ENCODE measurements around the gene ZNG1F.
"Not testable (repeated sequence)": the region's sequence is repeated elsewhere in the genome, so short reads cannot be mapped to it uniquely, and the experiment has no call there.

DNA sequence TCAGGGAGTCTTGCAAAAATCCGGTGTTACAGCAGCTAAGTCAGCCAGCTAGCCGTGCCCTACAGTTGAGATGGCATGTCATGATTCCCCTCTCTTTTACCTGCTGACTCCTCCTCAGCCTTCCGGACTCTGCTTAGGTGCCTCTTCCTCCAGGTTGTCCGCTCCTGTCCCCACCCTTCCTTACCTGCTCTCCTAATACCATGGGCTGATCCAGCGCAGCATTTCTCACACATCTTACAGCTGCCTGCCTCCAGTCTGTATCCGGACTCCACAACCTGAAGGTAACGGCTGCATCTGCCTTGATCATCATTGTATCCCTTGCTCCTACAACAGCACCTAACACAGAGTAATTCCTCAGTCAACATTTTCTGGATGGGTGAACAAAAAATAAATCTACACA is 69.8 kb downstream of the ZNG1F start:
- TF ChIP-seq, protein P1, sequence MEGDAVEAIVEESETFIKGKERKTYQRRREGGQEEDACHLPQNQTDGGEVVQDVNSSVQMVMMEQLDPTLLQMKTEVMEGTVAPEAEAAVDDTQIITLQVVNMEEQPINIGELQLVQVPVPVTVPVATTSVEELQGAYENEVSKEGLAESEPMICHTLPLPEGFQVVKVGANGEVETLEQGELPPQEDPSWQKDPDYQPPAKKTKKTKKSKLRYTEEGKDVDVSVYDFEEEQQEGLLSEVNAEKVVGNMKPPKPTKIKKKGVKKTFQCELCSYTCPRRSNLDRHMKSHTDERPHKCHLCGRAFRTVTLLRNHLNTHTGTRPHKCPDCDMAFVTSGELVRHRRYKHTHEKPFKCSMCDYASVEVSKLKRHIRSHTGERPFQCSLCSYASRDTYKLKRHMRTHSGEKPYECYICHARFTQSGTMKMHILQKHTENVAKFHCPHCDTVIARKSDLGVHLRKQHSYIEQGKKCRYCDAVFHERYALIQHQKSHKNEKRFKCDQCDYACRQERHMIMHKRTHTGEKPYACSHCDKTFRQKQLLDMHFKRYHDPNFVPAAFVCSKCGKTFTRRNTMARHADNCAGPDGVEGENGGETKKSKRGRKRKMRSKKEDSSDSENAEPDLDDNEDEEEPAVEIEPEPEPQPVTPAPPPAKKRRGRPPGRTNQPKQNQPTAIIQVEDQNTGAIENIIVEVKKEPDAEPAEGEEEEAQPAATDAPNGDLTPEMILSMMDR (conservative IDR thresholded peaks at IDR 0.05; ENCODE audit: low read depth, low read length), result not testable (repeated sequence)
- not testable (repeated sequence) for TF ChIP-seq BHLHE40 (IDR thresholded peaks at IDR 0.05; ENCODE audit: low read depth, low read length); SMC3 (IDR thresholded peaks at IDR 0.05; ENCODE audit: low read depth, low read length); POLR2A (IDR thresholded peaks at IDR 0.05; ENCODE audit: low read depth, low read length); RAD21 (IDR thresholded peaks at IDR 0.05; ENCODE audit: low read length); RFX5 (IDR thresholded peaks at IDR 0.05; ENCODE audit: low read depth, low read length)
- TF ChIP-seq, protein P2, sequence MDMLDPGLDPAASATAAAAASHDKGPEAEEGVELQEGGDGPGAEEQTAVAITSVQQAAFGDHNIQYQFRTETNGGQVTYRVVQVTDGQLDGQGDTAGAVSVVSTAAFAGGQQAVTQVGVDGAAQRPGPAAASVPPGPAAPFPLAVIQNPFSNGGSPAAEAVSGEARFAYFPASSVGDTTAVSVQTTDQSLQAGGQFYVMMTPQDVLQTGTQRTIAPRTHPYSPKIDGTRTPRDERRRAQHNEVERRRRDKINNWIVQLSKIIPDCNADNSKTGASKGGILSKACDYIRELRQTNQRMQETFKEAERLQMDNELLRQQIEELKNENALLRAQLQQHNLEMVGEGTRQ (IDR thresholded peaks at IDR 0.05; ENCODE audit: low read depth, low read length), result not testable (repeated sequence)

Data from IMR-90 (cell line).